CD4-positive, alpha-beta T cell treated with Interleukin-17A for 1 hour (primary cell): ENCODE results near the gene CCDC127.

Experiments used
- DNase-seq: peaks from one replicate; pipeline ENCODE4 v3.0.0-alpha.2; 2020

CCDC127 gene

DNA sequence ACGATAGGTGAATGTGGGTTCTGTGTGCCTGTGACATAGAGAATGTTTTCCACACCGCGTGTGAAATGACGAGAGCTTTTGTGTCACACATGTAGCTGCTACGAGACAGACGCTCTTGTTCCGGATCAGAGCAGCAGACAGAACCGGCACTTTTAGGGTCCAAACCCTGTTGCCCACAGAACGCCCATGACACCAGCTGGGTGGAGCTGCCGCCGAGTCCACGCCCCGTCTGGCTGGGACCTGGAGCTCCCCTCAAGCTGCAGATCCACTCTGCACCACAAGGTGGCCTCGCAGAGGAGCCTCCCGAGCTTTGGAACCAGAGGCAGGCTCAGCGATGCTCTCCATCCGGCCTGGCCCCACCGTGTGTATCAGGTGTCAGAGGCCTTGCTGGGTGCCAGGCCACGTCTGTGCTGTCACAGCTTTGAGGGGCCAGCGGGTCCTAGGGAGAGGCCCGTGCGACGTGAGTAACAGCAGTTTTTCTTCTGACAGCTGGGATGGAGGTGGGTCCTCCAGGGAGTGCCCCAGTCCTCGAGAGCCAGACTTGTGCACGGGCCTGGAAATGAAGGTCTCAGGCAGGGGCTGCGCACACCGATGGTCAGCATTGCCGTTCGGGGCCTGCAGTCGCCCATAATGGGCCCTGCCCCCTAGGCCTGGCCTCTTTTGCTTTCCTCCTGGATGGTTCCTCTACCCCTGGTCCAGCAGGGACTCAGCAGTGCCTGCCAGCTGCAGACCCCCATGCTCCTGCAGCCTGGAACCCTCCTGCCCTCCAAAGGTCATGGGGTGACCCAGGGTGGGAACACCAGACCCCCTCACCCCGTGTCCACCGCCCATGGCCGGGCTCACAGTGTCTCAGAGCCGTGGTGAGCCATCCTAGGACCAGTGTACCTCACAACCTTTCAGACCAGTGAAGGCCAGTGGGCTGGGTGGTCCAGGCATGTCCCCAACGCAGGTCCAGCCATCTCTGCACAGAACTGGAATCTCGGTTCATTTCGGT is 29.2 kb downstream of the CCDC127 start:
- DNase-seq = peak; percentile 89

DNA sequence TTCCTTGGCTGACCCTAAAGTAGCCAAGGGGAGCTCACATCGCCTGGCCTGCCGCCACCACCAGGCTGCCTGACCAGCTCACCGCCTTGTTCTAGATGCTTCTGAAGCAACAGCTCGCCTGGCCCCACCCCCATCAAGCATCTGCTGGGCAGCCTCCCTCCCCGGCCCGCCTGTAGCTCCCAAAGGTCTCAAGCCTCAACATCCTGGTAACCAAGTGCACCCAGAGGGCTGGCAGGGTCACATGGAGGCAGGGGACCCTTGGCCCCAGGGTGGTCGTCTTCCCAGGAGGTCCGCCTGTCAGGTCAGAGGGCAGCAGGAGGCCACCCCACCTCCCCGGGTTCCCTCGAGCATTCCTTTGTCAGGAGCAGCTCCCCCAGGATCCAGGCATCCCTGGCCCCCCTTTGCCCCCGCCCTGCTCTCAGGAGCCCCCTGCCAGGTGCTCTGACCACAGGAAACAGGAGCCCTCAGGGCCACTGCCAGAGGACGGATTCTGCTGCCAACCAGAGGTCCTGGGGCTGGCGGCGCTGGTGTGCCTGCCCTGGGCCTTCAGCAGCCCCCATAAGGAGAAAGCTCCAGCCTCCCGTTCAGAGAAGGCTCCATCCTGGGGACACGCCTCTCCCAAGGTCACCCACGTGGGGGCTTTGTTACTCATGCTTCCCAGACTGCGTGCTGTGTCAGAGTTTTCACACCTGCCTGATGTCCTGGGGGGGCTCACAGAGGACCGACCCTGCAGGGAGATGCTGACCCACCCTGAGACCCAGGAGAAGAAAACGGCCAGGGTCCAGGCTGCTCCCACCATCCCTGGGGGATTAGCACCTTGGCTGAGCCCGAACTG is 30.1 kb downstream of the CCDC127 start:
- no peak for DNase-seq

DNA sequence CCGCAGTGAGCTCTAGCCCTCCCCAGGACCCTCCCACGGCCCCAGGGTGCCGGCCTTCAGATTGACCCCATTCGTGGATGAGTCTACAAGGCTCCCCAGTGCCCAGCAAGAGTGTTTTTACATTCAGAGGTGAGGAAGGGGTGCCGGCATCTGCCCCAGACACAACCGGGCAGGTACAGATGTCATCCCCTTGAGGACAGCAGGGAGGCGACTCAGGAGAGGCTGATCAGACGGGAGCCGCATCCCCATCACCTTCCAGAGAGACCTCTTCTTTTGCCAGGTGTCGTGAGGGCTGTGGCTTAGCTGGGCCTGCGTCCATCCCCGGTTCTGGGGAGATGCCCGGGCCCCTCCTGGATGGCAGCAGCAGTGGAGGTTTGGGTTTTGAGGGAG is 30.9 kb downstream of the CCDC127 start:
- DNase-seq = no peak

DNA sequence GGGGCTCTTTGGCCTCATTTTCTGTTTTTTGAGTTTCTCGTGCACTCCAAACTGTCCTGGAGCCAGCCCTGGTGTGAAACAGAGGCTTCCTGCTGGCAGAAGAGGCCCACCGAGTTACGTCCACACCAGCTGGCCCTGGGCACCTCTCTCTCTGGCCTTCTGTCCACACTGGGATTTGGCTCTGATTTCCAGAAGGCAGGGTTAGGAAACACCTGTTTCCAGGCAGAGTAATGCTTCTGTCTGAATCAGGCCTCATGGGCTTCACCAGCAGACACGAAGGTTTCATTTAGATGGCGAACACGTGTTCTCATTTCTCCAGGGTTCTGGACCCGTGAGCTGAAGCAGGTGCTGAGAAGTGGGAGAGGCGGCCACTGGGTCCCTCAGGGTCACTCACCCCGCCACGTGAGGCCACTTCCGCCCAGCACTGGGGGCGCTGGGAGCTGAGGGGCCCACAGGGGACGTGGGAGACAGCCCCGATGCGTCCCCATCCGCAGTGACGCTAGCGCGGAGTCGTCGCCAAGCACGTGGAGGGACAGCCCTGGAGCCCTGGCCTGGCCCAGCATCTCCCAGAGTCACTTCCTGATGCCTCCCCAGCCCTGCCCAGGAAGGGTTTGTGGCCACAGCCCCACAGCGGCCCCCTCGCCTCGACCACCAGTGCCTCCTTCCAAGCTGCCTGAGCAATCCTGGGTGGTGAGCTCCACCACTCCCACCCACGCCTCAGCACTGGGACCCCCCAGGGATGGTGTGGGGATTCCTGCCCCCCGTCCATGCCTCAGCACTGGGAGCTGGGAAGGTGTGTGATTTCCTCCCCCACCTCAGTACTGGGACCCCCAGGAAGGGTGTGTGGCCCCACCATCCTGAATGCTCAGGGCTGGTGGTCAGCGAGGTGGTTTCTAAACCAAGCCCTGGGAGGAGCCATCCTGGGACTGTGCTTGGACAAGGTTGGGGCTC is 31.6 kb downstream of the CCDC127 start:
- DNase-seq = no peak

DNA sequence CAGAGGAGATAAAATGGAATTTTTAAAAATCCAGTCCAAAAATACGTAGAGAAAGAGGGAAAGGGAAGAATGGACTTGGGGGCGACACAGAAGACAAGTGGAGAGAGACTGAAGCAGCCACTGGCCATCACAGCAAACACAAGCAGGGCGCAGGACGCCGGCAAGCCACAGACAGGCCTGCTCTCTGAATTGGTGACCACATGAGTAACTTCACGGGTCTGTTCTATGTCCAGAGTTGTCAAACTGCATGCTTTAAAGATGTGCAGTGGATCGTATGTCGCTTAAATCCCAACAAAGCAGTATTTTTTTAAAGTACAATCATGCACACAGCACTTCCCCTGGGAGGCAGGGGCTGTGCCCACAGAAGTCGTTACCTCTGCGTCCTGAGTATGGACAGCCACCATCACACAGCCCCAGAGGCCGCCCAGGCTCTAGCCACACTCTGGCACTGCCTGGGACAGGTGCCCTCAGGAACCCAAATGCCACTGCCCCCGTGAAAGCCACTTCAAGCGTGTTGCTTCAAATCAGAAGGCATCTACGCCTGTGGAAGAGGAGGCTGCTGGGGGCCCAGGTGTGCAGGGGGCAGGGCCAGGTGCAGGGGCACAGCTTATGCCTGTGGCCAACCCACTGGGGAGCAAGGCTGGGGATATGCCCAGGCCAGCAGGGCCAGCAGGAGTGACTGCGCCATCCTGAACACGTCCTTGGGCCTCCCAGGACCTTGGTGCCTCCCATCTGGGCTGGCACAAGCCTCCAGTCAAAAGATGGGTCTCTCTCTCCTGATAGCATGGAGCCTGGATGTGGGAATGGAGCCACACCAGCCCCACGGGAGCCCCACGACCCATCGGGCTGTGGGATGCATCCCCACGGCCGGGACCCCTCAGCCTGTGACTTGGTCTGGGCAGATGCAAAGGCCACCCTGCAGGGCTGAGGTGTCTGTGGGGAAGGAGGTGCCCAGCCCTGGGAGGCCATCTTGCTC is 32.6 kb downstream of the CCDC127 start:
- no peak for DNase-seq

DNA sequence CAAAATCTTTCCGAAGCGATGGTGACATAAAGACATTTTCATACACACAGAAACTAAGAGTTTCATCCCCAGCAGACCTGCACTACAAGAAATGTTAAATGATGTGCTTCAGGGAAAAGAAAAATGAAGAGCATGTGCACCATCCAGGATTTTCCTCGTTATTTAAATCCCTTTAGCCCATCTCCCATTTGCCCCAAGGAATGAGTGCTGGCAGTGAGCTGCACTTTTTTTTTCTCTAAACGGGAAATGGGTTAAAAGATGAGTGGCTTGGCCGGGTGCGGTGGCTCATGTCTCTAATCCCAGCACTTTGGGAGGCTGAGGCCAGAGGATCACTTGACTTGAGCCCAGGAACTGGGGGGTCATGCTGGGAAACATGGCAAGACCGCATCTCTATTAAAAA is 33.5 kb downstream of the CCDC127 start:
- DNase-seq = no peak

DNA sequence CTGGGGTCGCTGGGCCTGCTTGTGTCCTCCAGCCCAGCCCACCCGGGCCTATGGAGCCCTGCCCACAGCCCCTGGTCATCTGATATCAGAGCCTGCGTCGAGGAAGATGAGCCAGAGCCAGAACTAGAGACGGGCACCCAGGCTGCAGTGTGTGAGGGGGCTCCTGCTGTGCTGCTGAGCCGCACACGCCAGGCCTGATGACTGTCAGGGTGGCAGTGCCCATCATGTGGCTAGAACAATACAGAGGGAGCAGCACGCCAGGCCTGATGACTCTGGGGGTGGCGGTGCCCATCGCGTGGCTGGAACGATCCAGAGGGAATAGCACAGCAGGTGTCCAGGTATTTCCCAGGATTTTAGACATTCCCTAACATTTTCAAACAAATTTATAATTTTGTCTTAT is 35.8 kb downstream of the CCDC127 start:
- no peak for DNase-seq

DNA sequence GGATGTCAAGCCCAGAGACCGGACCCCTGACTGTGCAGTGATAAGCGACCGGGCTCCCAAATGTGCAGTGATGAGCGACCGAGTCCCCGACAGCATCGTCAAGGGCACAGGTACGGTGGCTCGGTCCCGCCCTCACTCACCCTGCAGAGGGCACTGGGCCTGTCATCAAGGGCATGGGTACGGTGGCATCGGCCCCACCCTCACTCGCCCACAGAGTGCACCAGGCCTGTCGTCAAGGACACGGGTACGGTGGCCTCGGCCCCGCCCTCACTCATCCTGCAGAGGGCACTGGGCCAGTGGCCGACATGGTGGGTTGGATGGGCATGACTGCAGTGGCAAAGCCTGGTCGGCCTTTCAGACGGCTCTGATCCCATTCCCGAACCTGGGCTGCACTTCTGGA is 36.4 kb downstream of the CCDC127 start:
- no peak for DNase-seq

DNA sequence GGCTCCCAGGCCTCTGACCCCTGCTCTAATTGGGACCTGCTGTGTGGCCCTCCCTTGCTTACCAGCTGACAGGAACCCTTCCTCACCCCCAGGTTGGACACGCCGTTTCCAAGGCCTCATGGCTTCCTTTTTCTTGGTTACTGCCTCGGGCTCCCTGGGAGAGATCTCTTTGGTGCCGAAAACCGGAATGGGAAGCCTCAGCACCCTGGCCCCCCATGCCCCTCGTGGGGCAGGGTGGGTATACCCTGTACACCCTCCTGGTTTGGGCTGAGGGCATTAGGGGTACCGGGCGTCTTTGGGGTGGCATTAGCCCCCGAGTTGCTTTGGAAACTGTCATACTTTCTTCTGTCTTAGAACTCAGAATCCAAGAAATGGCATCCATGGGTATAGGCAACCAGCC is 36.8 kb downstream of the CCDC127 start:
- DNase-seq = no peak

DNA sequence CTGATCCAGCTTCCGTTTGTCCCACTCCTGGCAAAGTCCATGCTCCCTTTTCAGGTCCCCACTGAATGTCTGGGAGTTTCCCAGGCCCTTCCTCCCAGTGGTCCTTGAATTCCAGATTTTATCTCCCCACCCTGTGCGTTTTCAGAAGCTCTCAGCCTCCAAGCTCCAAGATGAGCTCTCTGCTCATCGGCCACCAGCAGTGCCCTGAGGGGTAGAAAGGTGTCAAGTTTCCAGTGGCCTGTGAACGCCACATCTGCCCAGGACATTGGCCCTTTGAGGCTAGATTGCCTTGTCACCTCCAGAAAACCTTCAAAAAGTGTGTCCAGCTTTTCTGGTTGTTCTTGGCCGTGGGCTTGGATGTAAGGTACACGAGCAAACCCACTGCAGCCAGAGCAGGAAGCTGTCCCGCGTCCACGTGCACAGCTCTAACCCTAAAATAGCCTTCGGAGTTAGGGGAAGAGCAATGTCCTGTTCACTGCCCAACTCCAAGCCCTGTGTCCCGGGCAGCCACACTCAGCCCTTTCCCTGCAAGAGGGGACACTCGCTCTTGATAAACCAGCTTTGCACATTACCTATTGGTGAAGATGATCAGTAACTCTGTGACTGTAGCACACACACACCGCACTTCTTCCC is 37.6 kb downstream of the CCDC127 start:
- no peak for DNase-seq

DNA sequence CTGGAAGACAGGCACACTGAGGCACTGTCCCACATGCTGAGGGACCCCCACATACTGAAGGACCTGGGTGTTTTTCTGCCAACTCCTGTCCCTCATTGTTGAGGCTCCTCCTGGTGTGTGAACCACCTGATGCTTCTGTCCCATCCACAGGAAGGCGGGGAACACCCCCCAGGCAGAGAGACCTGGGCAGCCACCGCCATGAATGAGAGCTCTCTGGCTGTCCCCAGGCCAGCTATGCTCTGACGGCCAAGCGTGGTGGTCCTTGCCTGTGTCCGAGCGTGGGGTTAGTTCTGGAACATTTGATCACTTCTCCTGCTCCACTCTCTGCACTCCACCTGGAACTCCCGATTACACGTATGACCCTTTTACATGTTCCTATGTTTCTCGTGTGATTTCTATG is 38.6 kb downstream of the CCDC127 start:
- no peak for DNase-seq

DNA sequence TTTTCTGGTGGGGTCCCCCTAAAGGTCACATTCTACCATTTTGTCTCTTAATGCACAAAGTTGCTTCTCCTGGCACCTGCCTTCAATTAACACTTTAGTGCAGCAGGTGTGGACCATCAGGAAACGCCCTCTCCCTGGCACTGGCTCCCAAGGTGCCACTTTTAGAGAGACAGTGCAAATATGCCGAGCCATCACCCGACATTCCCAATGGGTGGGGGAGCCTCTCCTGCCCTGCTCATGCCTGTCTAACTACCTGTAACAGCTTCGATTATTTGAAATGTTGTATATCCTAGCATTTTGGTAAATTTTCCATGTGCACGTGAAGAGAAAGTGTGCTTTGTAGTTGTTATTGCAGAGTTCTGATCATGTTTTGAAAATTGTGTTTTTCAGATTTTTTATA is 39.8 kb downstream of the CCDC127 start:
- no peak for DNase-seq

DNA sequence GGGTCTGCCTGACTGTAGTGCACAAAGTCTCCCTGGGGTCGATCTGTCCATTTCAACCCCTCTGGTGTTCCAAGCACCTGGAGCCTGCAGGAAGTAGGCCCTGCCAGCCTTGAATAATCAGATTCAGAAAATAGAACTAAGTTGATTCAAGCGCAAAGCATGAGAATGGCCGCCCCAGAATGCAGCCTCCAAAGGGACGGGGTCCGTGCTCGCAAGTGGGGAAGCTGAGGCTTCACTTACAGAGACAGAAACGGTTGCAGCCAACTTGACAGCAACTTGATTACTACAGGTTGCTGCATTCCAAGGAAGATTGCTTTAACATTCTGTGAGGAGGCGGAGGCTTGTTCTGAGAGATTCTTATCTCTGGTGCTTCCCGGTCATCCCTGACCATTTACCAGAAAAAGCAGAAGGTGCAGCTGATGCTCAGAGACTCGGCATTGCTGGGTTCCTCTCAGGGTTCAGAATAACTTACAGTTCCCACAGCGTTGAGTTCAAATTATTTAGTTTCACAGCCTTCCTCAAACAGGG is 41.6 kb downstream of the CCDC127 start:
- DNase-seq = no peak

DNA sequence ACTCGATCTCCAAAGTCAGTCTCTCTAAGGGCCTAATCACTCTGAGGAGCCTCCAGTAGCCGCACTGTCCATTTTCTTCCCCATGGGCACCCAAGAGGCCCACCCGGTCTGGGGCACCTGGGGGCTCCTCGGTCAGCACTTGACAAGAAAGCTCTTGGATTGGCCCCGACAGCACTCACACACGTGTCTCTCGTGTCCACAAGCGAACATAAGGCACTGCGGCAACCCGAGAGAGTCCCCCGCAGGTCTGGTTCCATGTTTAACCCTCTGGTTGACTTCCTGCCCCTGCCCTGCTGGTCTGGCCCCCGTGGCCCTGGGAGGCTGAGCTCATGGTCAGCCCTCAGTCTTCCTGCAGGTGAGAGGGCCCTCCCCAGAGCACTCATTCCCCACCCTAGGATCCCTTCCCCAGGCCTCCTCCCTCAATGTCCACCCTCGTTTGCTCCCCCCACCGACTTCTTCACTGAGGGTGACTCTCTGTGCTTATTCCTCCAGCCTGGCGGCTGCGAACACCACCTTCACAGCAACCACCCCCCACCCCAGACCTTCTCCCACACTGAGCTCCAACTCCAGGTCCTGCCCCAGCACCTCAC is 43.0 kb downstream of the CCDC127 start:
- DNase-seq = no peak

DNA sequence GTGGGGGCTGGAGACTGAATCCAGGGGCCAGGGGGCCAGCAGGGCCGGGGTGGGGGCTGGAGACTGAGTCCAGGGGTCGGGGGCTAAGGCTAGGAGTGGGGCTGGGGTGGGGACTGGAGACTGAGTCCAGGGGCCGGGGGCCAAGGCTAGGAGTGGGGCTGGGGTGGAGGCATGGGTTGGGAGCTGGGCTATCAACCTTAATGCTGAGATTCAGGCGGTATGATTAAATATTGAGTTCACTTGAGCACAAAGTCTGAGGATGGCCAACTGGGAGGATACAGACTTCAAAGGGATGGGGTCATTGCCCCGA is 43.7 kb downstream of the CCDC127 start:
- DNase-seq = no peak

DNA sequence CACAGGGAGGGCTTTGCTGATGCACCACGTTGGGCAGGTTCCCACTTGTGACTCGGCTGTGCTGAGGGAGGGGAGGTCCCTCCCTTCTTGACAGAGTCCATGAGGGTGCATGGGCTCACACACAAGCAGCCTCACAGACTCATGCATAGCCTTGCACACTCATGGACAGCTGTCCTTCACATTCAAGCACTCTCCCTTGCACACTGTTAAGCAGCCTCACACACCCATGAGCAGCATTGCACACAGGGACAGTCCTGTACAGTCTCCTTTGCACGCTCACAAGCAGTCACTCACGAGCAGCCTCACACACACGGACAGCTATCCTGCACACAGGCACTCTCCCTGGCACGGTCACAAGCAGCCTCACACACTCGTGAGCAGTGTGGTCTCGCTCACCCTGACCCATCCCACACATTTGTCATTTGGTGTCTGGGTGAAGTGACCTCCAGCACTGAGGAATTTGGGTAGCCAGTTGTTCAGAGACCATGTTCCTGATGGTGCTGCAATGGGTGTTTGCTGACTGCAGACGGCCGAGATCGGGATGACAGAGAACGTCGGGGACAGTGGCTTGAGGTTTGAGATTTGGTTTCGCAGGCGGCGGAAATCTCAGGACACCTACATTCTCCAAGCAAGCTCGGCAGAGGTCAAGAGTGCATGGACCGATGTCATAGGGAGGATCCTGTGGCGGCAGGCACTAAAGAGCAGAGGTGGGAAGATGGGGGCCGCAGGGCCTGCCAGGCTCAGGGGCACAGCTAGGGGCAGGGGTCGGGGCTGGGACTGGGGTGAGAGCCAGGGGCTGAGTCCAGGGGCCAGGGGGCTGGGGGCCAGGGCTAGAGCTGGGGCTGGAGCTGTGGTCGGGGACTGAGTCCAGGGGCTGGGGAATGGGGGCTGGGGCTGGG is 44.3 kb downstream of the CCDC127 start:
- no peak for DNase-seq

DNA sequence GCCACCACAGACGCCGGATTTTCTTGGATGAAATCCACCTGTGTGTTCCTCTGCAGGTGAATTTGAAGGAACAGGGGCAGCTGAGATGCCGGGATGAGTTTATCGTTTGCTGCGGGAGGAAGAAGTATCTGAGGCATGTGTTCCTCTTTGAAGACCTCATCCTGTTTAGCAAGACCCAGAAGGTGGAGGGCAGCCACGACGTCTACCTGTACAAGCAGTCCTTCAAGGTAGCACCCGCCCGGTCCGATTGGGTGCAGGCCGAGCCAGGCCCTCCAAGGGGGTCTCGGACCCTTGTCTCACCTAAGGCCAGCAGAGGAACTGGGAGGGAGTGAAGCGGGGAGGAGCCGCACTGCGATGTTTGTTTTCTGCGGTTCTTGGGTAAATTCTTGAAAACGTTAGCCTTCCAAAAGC is 45.1 kb downstream of the CCDC127 start:
- no peak for DNase-seq

DNA sequence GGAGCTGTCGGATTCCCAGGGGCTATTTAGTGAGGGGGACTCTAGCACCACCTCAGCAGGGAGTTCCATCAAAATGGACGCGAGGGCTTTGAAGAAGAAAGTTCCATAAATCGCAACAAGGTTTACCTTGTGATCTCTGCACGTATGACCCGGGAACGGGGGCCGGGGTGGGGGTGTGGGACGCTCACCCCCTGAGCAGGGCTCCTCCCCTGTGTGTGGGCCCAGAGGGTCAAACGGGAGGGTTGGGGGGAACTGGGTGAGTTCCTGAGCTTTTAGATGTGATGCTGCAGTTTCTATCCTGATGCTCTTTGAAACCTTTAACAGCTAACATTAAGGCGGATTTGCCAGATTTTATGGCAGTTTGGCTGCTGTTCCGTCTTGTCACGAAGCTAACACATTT is 45.5 kb downstream of the CCDC127 start:
- no peak for DNase-seq

DNA sequence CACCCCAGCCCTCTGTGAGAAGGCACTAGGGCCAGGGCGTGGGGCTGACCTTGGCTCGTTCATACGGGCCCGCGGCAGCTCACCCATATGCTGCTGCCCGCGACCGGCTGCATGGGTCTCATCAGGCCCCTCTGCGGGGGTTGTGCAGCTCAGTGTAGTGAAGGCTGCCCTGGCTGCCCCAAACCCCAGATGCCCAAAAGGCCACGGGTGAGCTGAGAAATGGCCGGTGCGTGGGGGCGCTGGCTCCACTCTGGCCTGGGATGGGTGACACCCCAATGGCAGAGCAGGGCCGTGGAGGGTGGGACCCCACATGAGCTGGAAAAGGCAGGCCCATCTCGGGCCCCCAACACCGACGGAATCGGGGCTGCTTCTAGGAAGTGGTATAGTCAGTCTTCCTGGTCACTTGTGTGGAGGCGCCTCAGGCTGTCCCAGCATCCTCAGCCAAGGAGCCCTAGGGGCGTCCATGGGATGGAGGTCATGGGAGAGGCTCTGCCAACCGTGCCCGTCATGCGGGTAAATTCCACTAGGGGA is 46.1 kb downstream of the CCDC127 start:
- no peak for DNase-seq
